Stomach (tissue), 9 donors: ENCODE measurements around the gene POU3F3. TPM values are rescaled to one million over a fixed set of nuclear protein-coding genes. Genes with fewer than 3 reads are reported as not detected.
A peak's percentile ranks its signal among the peaks of the same experiment; 100 is the strongest.

Source experiments
- DNase-seq, 2 donors: peaks; one replicate each; pipeline versions ENCODE4 v3.0.0 to v3.0.0-alpha.2; 2013 to 2019
- H3K27ac ChIP-seq, 5 donors: fragments of 200-600 bp in 4 of 5; sonication (generic) in 4 of 5; one replicate each; pipeline ENCODE4 v1.5.1; 2013 to 2019; ENCODE audit warnings: mild to moderate bottlenecking in 1 of 5, moderate library complexity in 1 of 5
- H3K27me3 ChIP-seq, 3 donors: fragments of 200-600 bp; sonication (generic); one replicate each; pipeline ENCODE4 v1.5.1; 2017 to 2019; ENCODE audit warnings: mixed run types in 1 of 3
- H3K36me3 ChIP-seq, 4 donors: fragments of 200-600 bp; sonication (generic); 1 replicate in 3 of 4; 2 replicates in 1 of 4; pipeline ENCODE4 v1.5.1; 2016 to 2019
- H3K4me1 ChIP-seq, 4 donors: fragments of 200-600 bp; sonication (generic); one replicate each; pipeline ENCODE4 v1.5.1; 2016 to 2019
- H3K4me3 ChIP-seq, 4 donors: fragments of 200-600 bp; sonication (generic) in 3 of 4; one replicate each; pipeline ENCODE4 v1.5.1; 2016 to 2019; ENCODE audit warnings: mild to moderate bottlenecking in 1 of 4
- H3K9me3 ChIP-seq, 4 donors: fragments of 200-600 bp; sonication (generic); one replicate each; pipeline ENCODE4 v1.5.1; 2016 to 2019
- EP300 ChIP-seq: sonication (generic); formaldehyde crosslinking; IDR thresholded peaks from one replicate; pipeline ENCODE4 v1.6.1; 2017; ENCODE audit warnings: antibody characterized with exemption
- POLR2A ChIP-seq, 4 donors: fragments of 450-650 bp; IDR thresholded peaks; one replicate each; pipeline ENCODE4 v1.6.1; 2016; ENCODE audit warnings: antibody characterized with exemption in 4 of 4, control low read depth in 2 of 4, mild to moderate bottlenecking in 1 of 4, moderate library complexity in 1 of 4
- POLR2AphosphoS5 ChIP-seq, 3 donors: sonication (generic); formaldehyde crosslinking; IDR thresholded peaks; one replicate each; pipeline ENCODE4 v1.6.1; 2016; ENCODE audit warnings: antibody characterized with exemption in 3 of 3
- WGBS, 5 donors: extraction: QIAGEN DNeasy Blood & Tissue Kit in 3 of 5; methylation state at CpG; one replicate each; pipeline versions ENCODE4 v1.1.5 to v1.1.7; 2013 to 2018; 5-methylcytosine and 5-hydroxymethylcytosine counted together
- intact Hi-C: fragments of 100-400 bp; cut with DNase I; formaldehyde crosslinking; loops from one replicate; pipeline ENCODE4 v1.15.1; 2023; ENCODE audit warnings: low total_unique reads
- polyA plus RNA-seq, 3 donors: library from polyadenylated mRNA; stranded (reverse); fragments of 200-250 nt; gene quantifications; one replicate each; pipeline ENCODE4 v1.2.3, GENCODE V29; 2013
- total RNA-seq, 5 donors: library from RNA; depleted of rRNA; stranded (reverse); fragments of >200 nt; gene quantifications; one replicate each; pipeline versions ENCODE4 v1.1.0 to v1.2.3, GENCODE V29; 2014 to 2016
- TF ChIP-seq, protein P1 (sequence below), 7 experiments: fragments of 450-650 bp in 4 of 7; fragments of 200-600 bp in 3 of 7; sonication (generic) in 3 of 7; IDR thresholded peaks; one replicate each; pipeline ENCODE4 v1.5.1; 2016 to 2019; ENCODE audit warnings: antibody characterized with exemption in 7 of 7, control low read depth in 2 of 7, mild to moderate bottlenecking in 1 of 7
- donor health status: healthy with polysubstance abuse.
- donor health status: Bipolar disorder and iron deficiency.
- donor health status: healthy.

The POU3F3 gene
- total and polyA plus RNA-seq, 8 donors = 0.37 to 0.93 TPM; not detected in 6

DNA sequence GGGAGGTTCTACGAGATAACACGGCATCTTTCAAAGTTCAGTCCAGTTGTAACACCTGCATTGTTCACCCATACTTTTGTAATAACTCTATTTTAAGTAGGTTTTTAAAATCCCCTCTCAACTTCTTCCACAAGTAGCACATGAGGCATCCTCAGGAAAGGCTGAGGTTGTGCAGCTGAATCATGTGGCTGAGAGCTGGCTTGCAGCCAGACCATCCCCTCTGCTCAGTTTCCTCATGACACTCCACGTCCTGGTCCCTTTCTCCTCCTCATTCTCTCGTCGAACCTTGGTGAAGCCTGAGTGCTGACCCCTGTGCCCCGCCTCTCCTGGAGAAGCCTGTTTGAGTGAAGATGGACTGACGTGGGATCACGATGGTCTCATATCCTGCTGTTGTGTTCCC lies 42.5 kb downstream of the POU3F3 start:
- Histone ChIP-seq H3K27me3 (peaks cover 0 to 37% (median 0%) of the 10 kb centered on the region in 3 donors), H3K9me3 (no peaks in the 10 kb centered on the region), H3K36me3 (no peaks in the 10 kb centered on the region), H3K4me3 (no peak overlapping the region), H3K4me1 (no peaks in the 10 kb centered on the region), H3K27ac (no peak overlapping the region)
- no peak for DNase-seq
- TF ChIP-seq EP300 = no peak
- no peak for TF ChIP-seq POLR2AphosphoS5 (IDR thresholded peaks at IDR 0.05)
- TF ChIP-seq POLR2A (IDR thresholded peaks at IDR 0.05) = no peak
- TF ChIP-seq, protein P1, sequence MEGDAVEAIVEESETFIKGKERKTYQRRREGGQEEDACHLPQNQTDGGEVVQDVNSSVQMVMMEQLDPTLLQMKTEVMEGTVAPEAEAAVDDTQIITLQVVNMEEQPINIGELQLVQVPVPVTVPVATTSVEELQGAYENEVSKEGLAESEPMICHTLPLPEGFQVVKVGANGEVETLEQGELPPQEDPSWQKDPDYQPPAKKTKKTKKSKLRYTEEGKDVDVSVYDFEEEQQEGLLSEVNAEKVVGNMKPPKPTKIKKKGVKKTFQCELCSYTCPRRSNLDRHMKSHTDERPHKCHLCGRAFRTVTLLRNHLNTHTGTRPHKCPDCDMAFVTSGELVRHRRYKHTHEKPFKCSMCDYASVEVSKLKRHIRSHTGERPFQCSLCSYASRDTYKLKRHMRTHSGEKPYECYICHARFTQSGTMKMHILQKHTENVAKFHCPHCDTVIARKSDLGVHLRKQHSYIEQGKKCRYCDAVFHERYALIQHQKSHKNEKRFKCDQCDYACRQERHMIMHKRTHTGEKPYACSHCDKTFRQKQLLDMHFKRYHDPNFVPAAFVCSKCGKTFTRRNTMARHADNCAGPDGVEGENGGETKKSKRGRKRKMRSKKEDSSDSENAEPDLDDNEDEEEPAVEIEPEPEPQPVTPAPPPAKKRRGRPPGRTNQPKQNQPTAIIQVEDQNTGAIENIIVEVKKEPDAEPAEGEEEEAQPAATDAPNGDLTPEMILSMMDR (IDR thresholded peaks at IDR 0.05) = no peak
- 35 to 61% (median 58%) methylated on average over 8 of the region's 8 CpGs for WGBS, 5 donors
- intact Hi-C loops = no loop called here

DNA sequence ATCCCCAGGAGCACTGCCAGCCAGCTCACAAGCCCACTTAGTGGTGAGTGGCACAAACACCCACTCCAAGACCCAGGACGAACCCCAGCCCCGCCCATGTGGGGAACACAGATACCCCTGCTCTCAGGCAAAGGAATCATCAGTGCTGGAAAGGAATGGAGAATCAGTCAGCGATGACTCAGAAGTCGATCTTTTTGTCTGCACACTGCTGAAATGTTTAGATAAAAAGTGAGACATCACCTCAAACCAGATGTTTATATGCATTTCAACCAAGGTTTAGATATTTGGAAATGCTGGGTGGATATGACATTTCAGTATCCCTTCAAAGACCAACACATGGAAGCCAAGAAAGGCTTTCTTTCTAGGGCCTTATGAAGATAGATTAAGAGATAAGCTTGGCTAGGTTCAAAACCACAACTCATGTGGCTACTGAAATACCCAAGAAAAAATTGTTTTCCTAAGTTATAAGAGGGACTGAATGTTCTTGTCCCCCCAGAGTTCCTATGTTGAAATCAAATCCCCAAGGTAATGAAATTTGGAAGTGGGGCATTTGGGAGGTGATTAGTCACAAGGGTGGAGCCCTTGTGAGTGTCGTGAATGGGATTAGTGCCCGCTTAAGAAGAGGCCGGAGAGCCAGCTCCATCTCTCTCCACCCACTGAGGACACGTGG lies 43.7 kb downstream of the POU3F3 start:
- 72 to 75% (median 74%) methylated on average over 8 of the region's 8 CpGs for WGBS, 5 donors
- TF ChIP-seq, protein P1 (IDR thresholded peaks at IDR 0.05) = no peak
- no peak for TF ChIP-seq POLR2A (IDR thresholded peaks at IDR 0.05)
- no peak for TF ChIP-seq EP300
- no peak for TF ChIP-seq POLR2AphosphoS5 (IDR thresholded peaks at IDR 0.05)
- H3K9me3 ChIP-seq = no peaks in the 10 kb centered on the region
- H3K27me3 ChIP-seq = peaks cover 0 to 41% (median 0%) of the 10 kb centered on the region in 3 donors
- H3K4me1 ChIP-seq = no peaks in the 10 kb centered on the region
- H3K27ac ChIP-seq = no peak overlapping the region
- H3K4me3 ChIP-seq = no peak overlapping the region
- intact Hi-C loops = no loop called here
- no peaks in the 10 kb centered on the region for H3K36me3 ChIP-seq
- DNase-seq = no peak

DNA sequence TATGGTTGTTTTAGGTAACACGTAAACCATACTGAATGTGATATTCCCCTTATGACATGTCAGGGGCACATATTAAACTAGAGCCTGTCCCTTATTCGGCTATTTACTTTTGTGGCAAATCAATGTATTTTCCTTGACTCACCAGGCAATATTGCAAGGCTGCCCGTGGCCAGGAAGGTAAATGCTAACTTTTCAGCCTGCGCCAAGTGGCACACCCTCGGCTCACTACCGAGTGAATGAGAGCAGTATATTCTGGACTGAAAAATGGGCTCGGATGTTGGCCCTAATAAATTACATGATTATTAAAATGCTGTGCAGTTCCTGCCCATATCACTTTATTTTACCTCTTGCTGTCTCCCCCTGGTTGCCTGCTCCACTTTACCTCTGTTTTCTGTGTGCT lies 46.7 kb downstream of the POU3F3 start:
- H3K36me3 ChIP-seq = no peaks in the 10 kb centered on the region
- no peak for TF ChIP-seq POLR2AphosphoS5 (IDR thresholded peaks at IDR 0.05)
- TF ChIP-seq EP300 = no peak
- no peak for TF ChIP-seq POLR2A (IDR thresholded peaks at IDR 0.05)
- TF ChIP-seq, protein P1 (IDR thresholded peaks at IDR 0.05) = no peak
- WGBS, 5 donors = 66 to 78% (median 71%) methylated on average over 7 of the region's 7 CpGs
- DNase-seq = no peak
- H3K4me1 ChIP-seq = no peaks in the 10 kb centered on the region
- no peaks in the 10 kb centered on the region for H3K9me3 ChIP-seq
- H3K27ac ChIP-seq = no peak overlapping the region
- no peak overlapping the region for H3K4me3 ChIP-seq
- peaks cover 0 to 27% (median 0%) of the 10 kb centered on the region in 3 donors for H3K27me3 ChIP-seq
- intact Hi-C loops = no loop called here

DNA sequence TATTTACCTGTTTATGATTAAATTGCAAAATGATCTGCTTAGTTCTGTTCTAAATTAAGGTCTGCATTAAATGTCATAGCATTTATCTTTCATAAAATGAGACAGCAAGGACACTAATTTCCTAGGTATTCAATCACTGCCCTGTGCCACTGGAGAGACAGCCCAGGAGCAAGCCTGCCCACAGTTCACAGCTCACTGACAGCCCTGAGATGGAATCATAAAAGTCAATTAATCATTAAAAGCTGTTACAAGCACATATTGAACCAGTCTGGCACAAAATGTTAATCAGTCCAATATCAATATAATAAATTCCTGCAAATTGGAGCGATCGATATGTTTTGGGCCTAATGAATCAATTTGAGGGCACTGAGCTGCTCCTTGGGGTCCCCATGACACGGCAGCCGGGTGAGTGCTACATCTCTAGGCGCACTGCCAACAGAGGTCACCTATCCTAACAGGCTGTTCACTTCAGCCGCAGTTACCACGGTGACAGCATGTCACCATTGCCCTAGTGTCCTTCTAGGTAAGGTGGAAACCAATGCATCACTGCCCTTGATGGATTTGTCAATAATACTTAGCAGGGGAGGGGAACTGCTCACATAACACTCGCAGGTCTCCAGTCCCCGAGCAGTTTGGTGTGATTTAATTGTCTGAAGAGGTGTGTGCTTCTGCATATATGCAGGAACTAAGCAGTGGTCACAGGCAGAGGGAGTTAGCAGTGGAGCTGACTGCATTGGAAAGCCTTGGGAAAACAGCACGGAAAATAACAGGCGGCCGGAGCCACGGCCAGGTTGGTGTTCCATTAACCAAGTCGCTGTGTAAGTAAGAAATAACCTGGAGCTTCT lies 47.3 kb downstream of the POU3F3 start:
- Histone ChIP-seq H3K27ac (no peak overlapping the region), H3K4me3 (no peak overlapping the region), H3K27me3 (peaks cover 0 to 20% (median 0%) of the 10 kb centered on the region in 3 donors), H3K9me3 (no peaks in the 10 kb centered on the region), H3K36me3 (no peaks in the 10 kb centered on the region), H3K4me1 (no peaks in the 10 kb centered on the region)
- peak in 1 of 2 donors; percentile 63 for DNase-seq
- intact Hi-C loops = no loop called here
- TF ChIP-seq, protein P1 (IDR thresholded peaks at IDR 0.05) = no peak
- TF ChIP-seq EP300 (no peak), POLR2A (IDR thresholded peaks at IDR 0.05) (no peak), POLR2AphosphoS5 (IDR thresholded peaks at IDR 0.05) (no peak)
- WGBS, 5 donors = 43 to 59% (median 49%) methylated on average over 12 to 14 of the region's 14 CpGs
